GM12874 (cell line): ENCODE results near the gene EMP1.
A peak's percentile ranks its signal among the peaks of the same experiment; 100 is the strongest.

Source experiments
- CTCF ChIP-seq: IDR thresholded peaks from 2 replicates; pipeline ENCODE4 v1.5.1; 2011; ENCODE audit warnings: low read depth, mild to moderate bottlenecking, control low read depth, low read length, moderate library complexity; ENCODE audit not compliant: insufficient read depth

EMP1 gene

GRCh38 chr12:13228579-13228978, 32.1 kb downstream of the EMP1 start:
- TF ChIP-seq CTCF, result no peak

GRCh38 chr12:13229504-13229903, 33.0 kb downstream of the EMP1 start:
- no peak for TF ChIP-seq CTCF

- no peak for TF ChIP-seq CTCF
Observed at GRCh38 chr12:13230500-13230899, 34.0 kb downstream of the EMP1 start.

GRCh38 chr12:13233830-13234641, 37.5 kb downstream of the EMP1 start:
- peak; percentile 70 for TF ChIP-seq CTCF

GRCh38 chr12:13238204-13238603, 41.7 kb downstream of the EMP1 start:
- TF ChIP-seq CTCF, result no peak

GRCh38 chr12:13241833-13242488, 45.4 kb downstream of the EMP1 start:
- no peak for TF ChIP-seq CTCF

GRCh38 chr12:13242936-13243335, 46.4 kb downstream of the EMP1 start:
- no peak for TF ChIP-seq CTCF
